ENCODE measurements around the gene MLIP.

GRCh38 chr6:54094293-54094692 is 16.9 kb upstream of the MLIP start:
- TF ChIP-seq CTCF (IDR thresholded peaks at IDR 0.05; ENCODE audit: low read depth, low read length) (no peak), EZH2phosphoT487 (IDR thresholded peaks at IDR 0.05; ENCODE audit: low read depth) (no peak)
